GM12891 (cell line): Measurements from ENCODE around the gene USP53.

Source experiments
- POLR2A ChIP-seq: IDR thresholded peaks from 2 replicates; pipeline ENCODE4 v1.6.1; 2011; ENCODE audit warnings: low read depth, low read length, control low read depth
- POLR2AphosphoS5 ChIP-seq: IDR thresholded peaks from 2 replicates; pipeline ENCODE4 v1.6.1; 2011; ENCODE audit warnings: low read depth, low read length, control low read depth
- POU2F2 ChIP-seq: IDR thresholded peaks from 2 replicates; pipeline ENCODE4 v1.6.1; 2011; ENCODE audit warnings: low read depth, mild to moderate bottlenecking, control low read depth, low read length, moderate library complexity
- SPI1 ChIP-seq: IDR thresholded peaks from 2 replicates; pipeline ENCODE4 v1.6.1; 2011; ENCODE audit warnings: low read depth, low read length, control low read depth
- TAF1 ChIP-seq: IDR thresholded peaks from 2 replicates; pipeline ENCODE4 v1.6.1; 2011; ENCODE audit warnings: low read depth, low read length, control low read depth

- TF ChIP-seq POLR2A (no peak), POU2F2 (no peak), SPI1 (no peak), POLR2AphosphoS5 (no peak), TAF1 (no peak)
Measured at GRCh38 chr4:119232286-119232685, 19.8 kb downstream of the USP53 start.
